Muscle of leg (tissue), 11 donors: ENCODE measurements around the gene GRAMD2A. TPM values are rescaled to one million over a fixed set of nuclear protein-coding genes. Genes with fewer than 3 reads are reported as not detected.

Experiments used
- DNase-seq: peaks from one replicate; pipeline ENCODE4 v3.0.0; 2013
- H3K27ac ChIP-seq: one replicate; pipeline ENCODE4 v1.5.1; 2013; ENCODE audit warnings: mild to moderate bottlenecking, low read length, control low read depth
- H3K27me3 ChIP-seq: one replicate; pipeline ENCODE4 v1.6.1; 2013; ENCODE audit warnings: low read length; ENCODE audit not compliant: control insufficient read depth, insufficient read depth
- H3K36me3 ChIP-seq: one replicate; pipeline ENCODE4 v1.6.1; 2013; ENCODE audit warnings: low read length; ENCODE audit not compliant: control insufficient read depth, insufficient read depth
- H3K4me1 ChIP-seq: one replicate; pipeline ENCODE4 v1.6.1; 2013; ENCODE audit warnings: low read length; ENCODE audit not compliant: control insufficient read depth, insufficient read depth
- H3K4me3 ChIP-seq: one replicate; pipeline ENCODE4 v1.5.1; 2013; ENCODE audit warnings: low read length, control low read depth
- H3K9me3 ChIP-seq: replicated peaks from 2 replicates; pipeline ENCODE4 v1.6.1; 2013; ENCODE audit warnings: low read depth, low read length; ENCODE audit not compliant: control insufficient read depth
- WGBS: methylation state at CpG from one replicate; pipeline ENCODE4 v1.1.5; 2013; ENCODE audit warnings: missing lambda C conversion rate; ENCODE audit not compliant: insufficient coverage; 5-methylcytosine and 5-hydroxymethylcytosine counted together
- polyA plus RNA-seq, 8 donors: library from polyadenylated mRNA; unstranded; fragments of 120-200 nt; gene quantifications; one replicate each; pipeline versions ENCODE4 v1.2.1 to v1.2.3, GENCODE V29; 2013; ENCODE audit warnings: inconsistent platforms in 1 of 8, low replicate concordance in 1 of 8; ENCODE audit not compliant: insufficient read length in 8 of 8, insufficient read depth in 1 of 8
- total RNA-seq: library from RNA; stranded (reverse); fragments of 120-200 nt; gene quantifications from one replicate; pipeline ENCODE4 v1.2.4, GENCODE V29; 2013

The GRAMD2A gene
- total and polyA plus RNA-seq, 9 donors, result 0.61 to 2.8 (median 1.5) TPM

DNA sequence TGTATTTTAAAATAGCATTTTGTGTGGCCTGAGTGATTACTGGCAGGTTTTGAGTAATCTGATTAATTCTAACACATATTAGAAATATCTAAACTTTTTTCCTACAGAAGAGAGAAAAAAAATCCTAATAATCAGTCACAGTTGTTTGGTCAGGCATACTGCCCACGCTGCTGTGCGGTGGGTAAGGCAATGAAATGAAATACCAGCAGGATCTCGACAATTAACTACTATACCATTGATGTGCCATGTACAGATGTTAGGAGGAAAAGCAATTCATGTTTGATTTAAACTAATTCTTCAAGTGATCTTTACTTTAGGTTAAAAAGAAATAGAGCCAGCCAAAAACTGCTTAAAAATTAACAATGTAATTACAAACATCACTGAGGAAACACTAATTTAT, 5.2 kb downstream of the GRAMD2A start:
- Histone ChIP-seq H3K4me3 (no peak overlapping the region), H3K4me1 (peaks cover 6% of the 10 kb centered on the region), H3K36me3 (no peaks in the 10 kb centered on the region), H3K9me3 (no peaks in the 10 kb centered on the region), H3K27me3 (peaks cover 31% of the 10 kb centered on the region), H3K27ac (no peak overlapping the region)
- DNase-seq, result no peak
- WGBS, result no CpG with 5 or more reads among the region's 3 CpGs

DNA sequence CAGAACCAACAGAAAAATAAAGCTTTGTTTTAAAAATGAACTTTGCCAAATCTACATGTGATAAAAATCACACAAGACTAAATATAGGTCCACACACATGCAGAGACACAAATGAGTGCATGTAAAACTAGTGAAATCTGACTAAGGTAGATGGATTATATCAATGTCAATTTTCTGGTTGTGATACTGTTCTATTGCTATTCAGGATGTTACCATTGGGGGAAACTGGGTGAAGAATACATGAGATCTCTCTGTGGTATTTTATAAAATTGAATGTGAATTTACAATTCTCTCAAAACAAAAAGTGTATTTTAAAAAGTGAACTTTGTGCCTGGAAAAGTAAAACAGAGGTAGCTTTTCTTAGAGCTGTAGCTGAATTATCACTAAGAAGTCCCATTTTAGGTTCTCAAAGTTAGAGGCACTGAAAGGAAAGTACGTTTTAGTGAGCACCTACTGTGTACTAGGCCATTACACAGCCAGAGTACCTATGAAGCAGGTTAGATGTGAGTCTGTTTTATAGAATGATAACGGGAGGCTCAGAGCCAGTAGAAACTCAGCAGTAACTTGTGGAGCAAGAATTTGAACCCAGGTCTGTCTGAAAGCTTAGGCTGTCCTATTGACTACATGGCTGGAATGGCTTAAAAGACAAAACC, 8.2 kb downstream of the GRAMD2A start:
- no peaks in the 10 kb centered on the region for H3K9me3 ChIP-seq
- no CpG with 5 or more reads among the region's 2 CpGs for WGBS
- H3K4me3 ChIP-seq, result no peak overlapping the region
- no peaks in the 10 kb centered on the region for H3K36me3 ChIP-seq
- H3K27ac ChIP-seq, result no peak overlapping the region
- peaks cover 3% of the 10 kb centered on the region for H3K4me1 ChIP-seq
- DNase-seq, result no peak
- peaks cover 24% of the 10 kb centered on the region for H3K27me3 ChIP-seq

GRCh38 chr15:72184165-72184811, 13.3 kb downstream of the GRAMD2A start:
- H3K27ac ChIP-seq, result no peak overlapping the region
- WGBS, result 2% methylated on average over 29 of the region's 34 CpGs
- peaks cover 22% of the 10 kb centered on the region for H3K4me1 ChIP-seq
- no peaks in the 10 kb centered on the region for H3K36me3 ChIP-seq
- DNase-seq, result no peak
- H3K4me3 ChIP-seq, result no peak overlapping the region
- no peaks in the 10 kb centered on the region for H3K9me3 ChIP-seq
- H3K27me3 ChIP-seq, result peaks cover 37% of the 10 kb centered on the region

- DNase-seq, result no peak
- no peak overlapping the region for H3K27ac ChIP-seq
- peaks cover 36% of the 10 kb centered on the region for H3K27me3 ChIP-seq
- no peaks in the 10 kb centered on the region for H3K9me3 ChIP-seq
- no peaks in the 10 kb centered on the region for H3K36me3 ChIP-seq
- peaks cover 22% of the 10 kb centered on the region for H3K4me1 ChIP-seq
- WGBS, result 42% methylated on average over 7 of the region's 12 CpGs
- H3K4me3 ChIP-seq, result no peak overlapping the region
Measured at GRCh38 chr15:72183781-72184164, 13.8 kb downstream of the GRAMD2A start.

DNA sequence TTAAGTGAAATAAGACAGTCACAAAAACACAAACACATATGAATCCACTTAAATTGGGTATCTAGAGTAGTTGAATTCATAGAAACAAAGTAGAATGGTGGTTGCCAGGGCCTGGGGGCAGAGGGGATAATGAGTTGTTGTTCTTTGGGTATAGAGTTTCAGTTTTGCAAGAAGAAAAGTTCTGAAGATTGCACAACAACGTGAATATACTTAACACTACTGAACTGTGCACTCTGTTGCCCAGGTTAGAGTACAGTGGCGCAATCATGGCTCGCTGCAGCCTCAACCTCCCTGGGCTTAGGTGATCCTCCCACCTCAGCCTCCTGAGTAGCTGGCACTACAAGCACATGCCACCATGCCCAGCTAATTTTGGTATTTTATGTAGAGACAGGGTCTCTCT, 14.9 kb downstream of the GRAMD2A start:
- peaks cover 22% of the 10 kb centered on the region for H3K4me1 ChIP-seq
- H3K4me3 ChIP-seq, result no peak overlapping the region
- no peaks in the 10 kb centered on the region for H3K36me3 ChIP-seq
- H3K27ac ChIP-seq, result no peak overlapping the region
- H3K27me3 ChIP-seq, result peaks cover 30% of the 10 kb centered on the region
- no CpG with 5 or more reads among the region's 3 CpGs for WGBS
- no peak for DNase-seq
- no peaks in the 10 kb centered on the region for H3K9me3 ChIP-seq

DNA sequence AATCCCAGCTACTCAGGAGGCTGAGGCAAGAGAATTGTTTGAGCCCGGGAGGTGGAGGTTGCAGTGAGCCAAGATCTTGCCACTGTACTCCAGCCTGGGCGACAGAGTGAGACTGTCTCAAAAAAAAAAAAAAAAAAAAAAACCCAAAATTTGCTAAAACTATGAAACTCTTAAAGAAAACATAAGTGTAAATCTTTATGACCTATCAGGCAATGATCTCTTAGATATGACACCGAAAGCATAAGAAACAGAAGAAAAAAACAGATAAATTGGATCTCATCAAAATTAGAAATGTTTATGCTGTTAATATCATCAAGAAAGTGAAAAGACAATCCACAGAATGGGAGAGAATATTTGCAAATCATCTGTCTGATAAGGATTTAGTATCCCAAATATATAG, 15.3 kb downstream of the GRAMD2A start:
- H3K27ac ChIP-seq, result no peak overlapping the region

GRCh38 chr15:72180761-72181324, 16.7 kb downstream of the GRAMD2A start:
- WGBS, result 75% methylated on average over 5 of the region's 5 CpGs
- H3K4me1 ChIP-seq, result peaks cover 22% of the 10 kb centered on the region

More for the DNA sequence above, 15.3 kb downstream of the GRAMD2A start:
- no peak overlapping the region for H3K4me3 ChIP-seq
- peaks cover 22% of the 10 kb centered on the region for H3K4me1 ChIP-seq
- peaks cover 28% of the 10 kb centered on the region for H3K27me3 ChIP-seq
- no CpG with 5 or more reads among the region's 3 CpGs for WGBS
- no peak for DNase-seq
- H3K9me3 ChIP-seq, result no peaks in the 10 kb centered on the region
- H3K36me3 ChIP-seq, result no peaks in the 10 kb centered on the region

DNA sequence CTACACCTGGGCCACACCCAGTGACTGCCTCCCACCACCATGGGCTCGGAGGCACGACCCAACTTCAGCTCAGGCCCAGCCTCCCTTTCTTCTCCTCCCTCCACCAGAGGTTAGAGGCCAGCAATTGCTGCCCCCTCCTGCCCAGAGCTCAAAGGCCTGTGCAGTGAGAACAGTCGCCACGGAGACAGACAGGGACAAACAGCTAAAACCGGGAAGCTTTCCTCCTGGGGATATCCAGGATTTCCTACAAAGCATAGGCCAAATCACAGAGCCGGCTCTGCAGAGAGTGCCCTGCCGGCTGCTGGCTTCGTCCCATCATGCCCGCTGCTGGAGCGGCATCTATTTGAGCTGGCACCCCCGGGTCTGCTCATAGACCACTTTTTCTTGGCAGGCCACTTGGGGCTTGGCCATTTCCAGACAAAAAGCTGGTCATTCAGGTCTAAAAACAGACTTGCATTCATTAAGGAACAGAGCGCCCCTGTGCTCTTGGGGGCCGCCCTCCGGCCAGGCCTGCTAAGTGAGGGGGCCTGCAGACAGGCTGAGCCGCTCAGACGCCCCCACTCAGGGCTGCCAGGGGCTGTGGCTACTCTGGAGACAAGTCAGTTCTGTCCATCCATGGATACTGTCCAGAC, 17.5 kb downstream of the GRAMD2A start:
- WGBS, result 46% methylated on average over 14 of the region's 16 CpGs
- Histone ChIP-seq H3K4me1 (peaks cover 22% of the 10 kb centered on the region), H3K27ac (peak overlapping the region; percentile 22), H3K27me3 (peaks cover 23% of the 10 kb centered on the region), H3K36me3 (no peaks in the 10 kb centered on the region), H3K4me3 (no peak overlapping the region), H3K9me3 (no peaks in the 10 kb centered on the region)
- peak; percentile 73 for DNase-seq

More at GRCh38 chr15:72180761-72181324, 16.7 kb downstream of the GRAMD2A start:
- Histone ChIP-seq H3K9me3 (no peaks in the 10 kb centered on the region), H3K4me3 (no peak overlapping the region), H3K36me3 (no peaks in the 10 kb centered on the region), H3K27ac (no peak overlapping the region), H3K27me3 (peaks cover 23% of the 10 kb centered on the region)
- DNase-seq, result no peak

GRCh38 chr15:72178976-72179585, 18.5 kb downstream of the GRAMD2A start:
- Histone ChIP-seq H3K27ac (no peak overlapping the region), H3K4me1 (peaks cover 16% of the 10 kb centered on the region), H3K9me3 (no peaks in the 10 kb centered on the region), H3K27me3 (peaks cover 17% of the 10 kb centered on the region), H3K4me3 (no peak overlapping the region), H3K36me3 (no peaks in the 10 kb centered on the region)
- DNase-seq, result no peak
- WGBS, result 88% methylated on average over 7 of the region's 13 CpGs

GRCh38 chr15:72176743-72177142, 20.8 kb downstream of the GRAMD2A start:
- no CpG with 5 or more reads among the region's 3 CpGs for WGBS
- H3K36me3 ChIP-seq, result no peaks in the 10 kb centered on the region

More at GRCh38 chr15:72176743-72177142, 20.8 kb downstream of the GRAMD2A start:
- H3K27ac ChIP-seq, result no peak overlapping the region
- no peak overlapping the region for H3K4me3 ChIP-seq
- H3K9me3 ChIP-seq, result no peaks in the 10 kb centered on the region
- H3K27me3 ChIP-seq, result peaks cover 2% of the 10 kb centered on the region
- no peak for DNase-seq
- H3K4me1 ChIP-seq, result peaks cover 11% of the 10 kb centered on the region
